HEK293T (cell line): ENCODE measurements around the gene FBXL5.

Experiments used
- BHLHE40 ChIP-seq: fragments of 450-650 bp; IDR thresholded peaks from 2 replicates; pipeline ENCODE4 v1.6.1; 2016; ENCODE audit warnings: mild to moderate bottlenecking, moderate library complexity, borderline replicate concordance
- FOXK2 ChIP-seq: fragments of 450-650 bp; IDR thresholded peaks from 2 replicates; pipeline ENCODE4 v1.6.1; 2016; ENCODE audit warnings: mild to moderate bottlenecking
- NFRKB ChIP-seq: fragments of 450-650 bp; IDR thresholded peaks from 2 replicates; pipeline ENCODE4 v1.6.1; 2016; ENCODE audit warnings: mild to moderate bottlenecking, moderate library complexity
- SP1 ChIP-seq: fragments of 450-650 bp; IDR thresholded peaks from 2 replicates; pipeline ENCODE4 v1.6.1; 2017
- SUZ12 ChIP-seq: fragments of 450-650 bp; IDR thresholded peaks from 2 replicates; pipeline ENCODE4 v1.6.1; 2016; ENCODE audit warnings: mild to moderate bottlenecking
- TF ChIP-seq, protein P1 (sequence below): fragments of 450-650 bp; IDR thresholded peaks from 2 replicates; pipeline ENCODE4 v1.6.1; 2016

DNA sequence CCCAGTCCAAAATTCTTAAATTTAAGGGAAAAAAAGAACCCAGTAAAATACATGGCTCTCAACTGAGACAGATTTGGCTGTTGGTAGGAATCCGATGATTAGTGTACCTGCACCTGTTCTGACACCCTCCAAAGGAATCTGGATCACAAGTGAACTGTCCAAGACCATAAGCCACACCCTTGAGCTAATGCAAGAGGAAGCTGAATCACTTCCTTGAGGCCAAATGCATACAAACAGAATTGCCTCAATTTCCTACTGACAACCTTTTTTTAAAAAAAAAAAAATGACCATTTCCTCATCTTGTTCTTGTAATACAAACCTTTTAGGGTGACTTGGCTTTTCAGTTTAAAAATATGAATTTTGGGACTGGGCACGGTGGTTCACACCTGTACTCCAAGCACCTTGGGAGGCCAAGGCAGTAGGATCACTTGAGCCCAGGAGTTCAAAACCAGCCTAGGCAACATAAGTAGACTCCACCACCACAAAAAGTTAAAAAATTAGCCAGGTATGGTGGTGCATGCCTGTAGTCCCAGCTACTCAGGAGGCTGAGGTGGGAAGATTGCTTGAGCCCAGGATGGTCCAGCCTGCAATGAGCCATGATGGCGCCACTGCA is 10.7 kb upstream of the FBXL5 start:
- TF ChIP-seq, protein P1, sequence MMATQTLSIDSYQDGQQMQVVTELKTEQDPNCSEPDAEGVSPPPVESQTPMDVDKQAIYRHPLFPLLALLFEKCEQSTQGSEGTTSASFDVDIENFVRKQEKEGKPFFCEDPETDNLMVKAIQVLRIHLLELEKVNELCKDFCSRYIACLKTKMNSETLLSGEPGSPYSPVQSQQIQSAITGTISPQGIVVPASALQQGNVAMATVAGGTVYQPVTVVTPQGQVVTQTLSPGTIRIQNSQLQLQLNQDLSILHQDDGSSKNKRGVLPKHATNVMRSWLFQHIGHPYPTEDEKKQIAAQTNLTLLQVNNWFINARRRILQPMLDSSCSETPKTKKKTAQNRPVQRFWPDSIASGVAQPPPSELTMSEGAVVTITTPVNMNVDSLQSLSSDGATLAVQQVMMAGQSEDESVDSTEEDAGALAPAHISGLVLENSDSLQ = no peak
- TF ChIP-seq FOXK2 (no peak), SP1 (no peak), BHLHE40 (no peak), NFRKB (no peak), SUZ12 (no peak)
